Fibroblast of pulmonary artery (primary cell): ENCODE data around the gene PCNT.
"Not testable (repeated sequence)": the region's sequence is repeated elsewhere in the genome, so short reads cannot be mapped to it uniquely, and the experiment has no call there.

Source experiments
- DNase-seq: peaks from one replicate; pipeline ENCODE4 v3.0.0-alpha.2; 2010; ENCODE audit warnings: low read depth
- H3K4me3 ChIP-seq: replicated peaks from 2 replicates; pipeline ENCODE4 v1.5.1; 2011; ENCODE audit warnings: low read depth, mild to moderate bottlenecking, control low read depth, low read length, moderate library complexity
- TF ChIP-seq, protein P1 (sequence below): IDR thresholded peaks from 2 replicates; pipeline ENCODE4 v1.5.1; 2011; ENCODE audit warnings: mild to moderate bottlenecking, control low read depth, low read length, inconsistent platforms; ENCODE audit errors: missing control alignments

The PCNT gene

DNA sequence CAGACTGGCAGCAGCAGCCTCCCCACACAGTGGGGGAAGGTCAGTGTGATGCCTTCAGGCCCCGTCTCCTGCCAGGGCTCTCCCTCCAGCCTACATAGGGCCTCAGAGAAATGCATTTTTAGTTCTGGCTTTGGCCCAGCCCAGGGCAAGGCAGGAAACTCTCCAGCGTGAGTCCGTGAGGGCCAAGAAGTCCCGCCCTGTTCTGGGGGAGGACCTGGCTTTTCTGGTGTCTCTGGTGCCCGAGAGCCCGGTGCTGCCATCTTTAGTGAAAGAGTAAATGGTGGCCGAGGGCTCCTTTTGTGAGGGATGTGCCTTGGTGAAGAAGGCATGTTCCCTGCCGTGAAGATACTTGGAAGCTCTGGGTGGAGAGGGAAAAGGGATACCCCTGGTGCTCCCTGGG lies 120.0 kb downstream of the PCNT start:
- H3K4me3 ChIP-seq, result no peak overlapping the region
- DNase-seq, result no peak
- TF ChIP-seq, protein P1, sequence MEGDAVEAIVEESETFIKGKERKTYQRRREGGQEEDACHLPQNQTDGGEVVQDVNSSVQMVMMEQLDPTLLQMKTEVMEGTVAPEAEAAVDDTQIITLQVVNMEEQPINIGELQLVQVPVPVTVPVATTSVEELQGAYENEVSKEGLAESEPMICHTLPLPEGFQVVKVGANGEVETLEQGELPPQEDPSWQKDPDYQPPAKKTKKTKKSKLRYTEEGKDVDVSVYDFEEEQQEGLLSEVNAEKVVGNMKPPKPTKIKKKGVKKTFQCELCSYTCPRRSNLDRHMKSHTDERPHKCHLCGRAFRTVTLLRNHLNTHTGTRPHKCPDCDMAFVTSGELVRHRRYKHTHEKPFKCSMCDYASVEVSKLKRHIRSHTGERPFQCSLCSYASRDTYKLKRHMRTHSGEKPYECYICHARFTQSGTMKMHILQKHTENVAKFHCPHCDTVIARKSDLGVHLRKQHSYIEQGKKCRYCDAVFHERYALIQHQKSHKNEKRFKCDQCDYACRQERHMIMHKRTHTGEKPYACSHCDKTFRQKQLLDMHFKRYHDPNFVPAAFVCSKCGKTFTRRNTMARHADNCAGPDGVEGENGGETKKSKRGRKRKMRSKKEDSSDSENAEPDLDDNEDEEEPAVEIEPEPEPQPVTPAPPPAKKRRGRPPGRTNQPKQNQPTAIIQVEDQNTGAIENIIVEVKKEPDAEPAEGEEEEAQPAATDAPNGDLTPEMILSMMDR, result no peak

DNA sequence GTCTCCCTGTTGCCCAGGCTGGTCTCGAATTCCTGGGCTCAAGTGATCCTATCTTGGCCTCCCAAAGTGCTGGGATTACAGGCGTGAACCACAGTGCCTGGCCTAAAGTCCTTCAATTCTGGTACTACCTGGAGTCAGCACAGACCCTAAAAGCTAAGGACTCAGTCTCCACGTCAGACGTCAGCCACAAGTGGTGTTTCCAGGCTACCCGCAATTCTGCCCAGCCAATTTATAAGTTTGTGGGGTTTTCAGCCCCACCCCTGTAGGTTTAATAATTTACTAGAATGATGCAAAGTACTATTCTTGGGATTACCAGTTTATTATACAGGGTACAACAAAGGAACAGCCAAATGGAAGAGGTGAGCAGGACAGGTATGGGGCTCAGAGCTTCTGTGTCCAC lies 124.2 kb downstream of the PCNT start:
- no peak overlapping the region for H3K4me3 ChIP-seq
- no peak for DNase-seq
- TF ChIP-seq, protein P1, result no peak

DNA sequence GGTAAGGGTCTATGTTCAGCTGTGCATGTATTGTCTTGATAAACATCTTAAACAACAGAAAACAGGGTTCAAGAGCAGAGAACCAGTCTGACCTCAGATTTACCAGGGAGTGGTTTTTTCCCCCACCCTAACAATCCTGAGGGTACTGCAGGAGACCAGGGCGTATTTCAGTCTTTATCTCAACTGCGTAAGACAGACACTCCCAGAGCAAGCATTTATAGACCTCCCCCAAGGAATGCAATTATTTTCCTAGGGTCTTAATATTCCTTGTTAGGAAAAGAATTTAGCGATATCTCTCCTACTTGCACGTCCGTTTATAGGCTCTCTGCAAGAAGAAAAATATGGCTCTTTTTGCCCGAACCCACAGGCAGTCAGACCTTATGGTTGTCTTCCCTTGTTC lies 124.9 kb downstream of the PCNT start:
- not testable (repeated sequence) for DNase-seq, H3K4me3 ChIP-seq

GRCh38 chr21:46452710-46453109 lies 128.8 kb downstream of the PCNT start:
- no peak for DNase-seq
- TF ChIP-seq, protein P1, result no peak
- no peak overlapping the region for H3K4me3 ChIP-seq

GRCh38 chr21:46454142-46454541 lies 130.2 kb downstream of the PCNT start:
- H3K4me3 ChIP-seq, result no peak overlapping the region
- DNase-seq, result no peak
- TF ChIP-seq, protein P1, result no peak

DNA sequence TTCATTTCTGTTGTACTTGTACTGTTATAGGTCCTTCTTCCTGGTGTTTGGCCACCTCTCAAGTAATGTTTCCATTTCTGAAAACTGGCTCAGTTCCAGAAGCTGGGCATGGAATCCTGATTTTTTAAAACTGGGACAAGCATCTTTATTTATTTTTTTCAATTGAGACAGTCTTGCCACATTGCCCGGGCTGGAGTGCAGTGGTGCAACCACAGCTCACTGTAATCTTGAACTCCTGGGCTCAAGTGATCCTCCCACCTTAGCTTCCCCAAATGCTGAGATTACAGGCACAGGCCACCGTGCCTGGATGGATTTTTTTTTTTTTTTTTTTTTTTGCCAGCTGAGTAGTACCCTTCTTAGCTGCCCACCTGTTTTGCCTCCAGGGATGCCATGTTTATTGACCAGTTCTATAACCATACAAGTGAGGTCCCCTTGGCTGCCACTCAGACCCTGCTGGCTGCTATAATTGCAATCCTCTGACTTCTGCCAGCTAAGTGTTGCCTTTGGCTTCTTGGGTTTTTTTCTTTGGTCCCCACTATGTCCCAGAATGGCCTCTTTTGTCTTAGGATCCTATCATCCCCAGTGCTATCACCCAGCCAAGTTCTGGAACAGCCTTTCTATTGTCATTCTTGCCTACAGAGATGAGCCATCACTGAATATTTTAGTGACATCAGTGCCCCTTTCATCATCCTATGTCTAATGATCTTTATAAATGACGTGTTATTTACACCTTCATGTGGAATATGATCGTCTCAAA lies 130.9 kb downstream of the PCNT start:
- peak; percentile 40 for DNase-seq
- TF ChIP-seq, protein P1, result no peak
- H3K4me3 ChIP-seq, result no peak overlapping the region

GRCh38 chr21:46455575-46456385 lies 131.8 kb downstream of the PCNT start:
- no peak overlapping the region for H3K4me3 ChIP-seq
- TF ChIP-seq, protein P1, result no peak
- peak; percentile 93 for DNase-seq
